HEK293 (cell line): ENCODE results near the gene ANO2.

Source experiments
- GFI1B ChIP-seq: fragments of 450-650 bp; formaldehyde crosslinking; IDR thresholded peaks from 2 replicates; pipeline ENCODE4 v1.5.1; 2016; ENCODE audit warnings: missing biosample characterization, missing genetic modification characterization
- ZFP3 ChIP-seq: fragments of 450-650 bp; formaldehyde crosslinking; IDR thresholded peaks from 2 replicates; pipeline ENCODE4 v1.5.1; 2016; ENCODE audit warnings: low read depth, missing biosample characterization, missing genetic modification characterization
- ZNF121 ChIP-seq: fragments of 450-650 bp; formaldehyde crosslinking; IDR thresholded peaks from 2 replicates; pipeline ENCODE4 v1.5.1; 2016; ENCODE audit warnings: missing biosample characterization, missing genetic modification characterization
- ZNF416 ChIP-seq: fragments of 450-650 bp; formaldehyde crosslinking; IDR thresholded peaks from 2 replicates; pipeline ENCODE4 v1.5.1; 2016; ENCODE audit warnings: missing biosample characterization, missing genetic modification characterization
- TF ChIP-seq, protein P1 (sequence below): fragments of 450-650 bp; formaldehyde crosslinking; IDR thresholded peaks from 2 replicates; pipeline ENCODE4 v1.5.1; 2016; ENCODE audit warnings: missing biosample characterization, missing genetic modification characterization
- TF ChIP-seq, protein P2 (sequence below): fragments of 450-650 bp; formaldehyde crosslinking; IDR thresholded peaks from 2 replicates; pipeline ENCODE4 v1.5.1; 2016; ENCODE audit warnings: missing biosample characterization, missing genetic modification characterization
- TF ChIP-seq, protein P3 (sequence below): fragments of 450-650 bp; formaldehyde crosslinking; IDR thresholded peaks from 2 replicates; pipeline ENCODE4 v1.5.1; 2016; ENCODE audit warnings: missing biosample characterization, missing genetic modification characterization

DNA sequence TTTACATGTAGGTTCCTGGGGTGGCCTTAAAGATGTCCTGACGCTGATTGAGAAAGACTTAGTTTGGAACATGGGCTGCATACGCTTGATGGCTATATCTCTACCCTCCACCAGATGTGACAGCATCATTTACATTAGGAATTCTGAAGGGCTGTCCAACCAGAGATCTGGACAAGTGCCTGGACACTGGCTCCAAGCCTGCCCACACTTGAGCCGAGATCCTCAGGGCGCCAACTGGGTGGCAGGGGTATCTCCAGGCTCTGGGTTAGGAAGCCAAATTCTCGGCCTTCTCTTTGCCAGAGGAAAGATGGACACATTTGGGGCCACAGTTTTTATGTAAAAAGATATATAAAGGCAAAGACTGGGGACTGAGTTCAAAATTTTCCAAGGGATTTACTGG, 266.9 kb downstream of the ANO2 start:
- TF ChIP-seq, protein P1, sequence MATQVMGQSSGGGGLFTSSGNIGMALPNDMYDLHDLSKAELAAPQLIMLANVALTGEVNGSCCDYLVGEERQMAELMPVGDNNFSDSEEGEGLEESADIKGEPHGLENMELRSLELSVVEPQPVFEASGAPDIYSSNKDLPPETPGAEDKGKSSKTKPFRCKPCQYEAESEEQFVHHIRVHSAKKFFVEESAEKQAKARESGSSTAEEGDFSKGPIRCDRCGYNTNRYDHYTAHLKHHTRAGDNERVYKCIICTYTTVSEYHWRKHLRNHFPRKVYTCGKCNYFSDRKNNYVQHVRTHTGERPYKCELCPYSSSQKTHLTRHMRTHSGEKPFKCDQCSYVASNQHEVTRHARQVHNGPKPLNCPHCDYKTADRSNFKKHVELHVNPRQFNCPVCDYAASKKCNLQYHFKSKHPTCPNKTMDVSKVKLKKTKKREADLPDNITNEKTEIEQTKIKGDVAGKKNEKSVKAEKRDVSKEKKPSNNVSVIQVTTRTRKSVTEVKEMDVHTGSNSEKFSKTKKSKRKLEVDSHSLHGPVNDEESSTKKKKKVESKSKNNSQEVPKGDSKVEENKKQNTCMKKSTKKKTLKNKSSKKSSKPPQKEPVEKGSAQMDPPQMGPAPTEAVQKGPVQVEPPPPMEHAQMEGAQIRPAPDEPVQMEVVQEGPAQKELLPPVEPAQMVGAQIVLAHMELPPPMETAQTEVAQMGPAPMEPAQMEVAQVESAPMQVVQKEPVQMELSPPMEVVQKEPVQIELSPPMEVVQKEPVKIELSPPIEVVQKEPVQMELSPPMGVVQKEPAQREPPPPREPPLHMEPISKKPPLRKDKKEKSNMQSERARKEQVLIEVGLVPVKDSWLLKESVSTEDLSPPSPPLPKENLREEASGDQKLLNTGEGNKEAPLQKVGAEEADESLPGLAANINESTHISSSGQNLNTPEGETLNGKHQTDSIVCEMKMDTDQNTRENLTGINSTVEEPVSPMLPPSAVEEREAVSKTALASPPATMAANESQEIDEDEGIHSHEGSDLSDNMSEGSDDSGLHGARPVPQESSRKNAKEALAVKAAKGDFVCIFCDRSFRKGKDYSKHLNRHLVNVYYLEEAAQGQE (tag by site-specific recombination), result no peak
- TF ChIP-seq ZNF416 (tag by site-specific recombination), result no peak
- TF ChIP-seq, protein P2, sequence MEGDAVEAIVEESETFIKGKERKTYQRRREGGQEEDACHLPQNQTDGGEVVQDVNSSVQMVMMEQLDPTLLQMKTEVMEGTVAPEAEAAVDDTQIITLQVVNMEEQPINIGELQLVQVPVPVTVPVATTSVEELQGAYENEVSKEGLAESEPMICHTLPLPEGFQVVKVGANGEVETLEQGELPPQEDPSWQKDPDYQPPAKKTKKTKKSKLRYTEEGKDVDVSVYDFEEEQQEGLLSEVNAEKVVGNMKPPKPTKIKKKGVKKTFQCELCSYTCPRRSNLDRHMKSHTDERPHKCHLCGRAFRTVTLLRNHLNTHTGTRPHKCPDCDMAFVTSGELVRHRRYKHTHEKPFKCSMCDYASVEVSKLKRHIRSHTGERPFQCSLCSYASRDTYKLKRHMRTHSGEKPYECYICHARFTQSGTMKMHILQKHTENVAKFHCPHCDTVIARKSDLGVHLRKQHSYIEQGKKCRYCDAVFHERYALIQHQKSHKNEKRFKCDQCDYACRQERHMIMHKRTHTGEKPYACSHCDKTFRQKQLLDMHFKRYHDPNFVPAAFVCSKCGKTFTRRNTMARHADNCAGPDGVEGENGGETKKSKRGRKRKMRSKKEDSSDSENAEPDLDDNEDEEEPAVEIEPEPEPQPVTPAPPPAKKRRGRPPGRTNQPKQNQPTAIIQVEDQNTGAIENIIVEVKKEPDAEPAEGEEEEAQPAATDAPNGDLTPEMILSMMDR (tag by site-specific recombination), result no peak
- TF ChIP-seq, protein P3, sequence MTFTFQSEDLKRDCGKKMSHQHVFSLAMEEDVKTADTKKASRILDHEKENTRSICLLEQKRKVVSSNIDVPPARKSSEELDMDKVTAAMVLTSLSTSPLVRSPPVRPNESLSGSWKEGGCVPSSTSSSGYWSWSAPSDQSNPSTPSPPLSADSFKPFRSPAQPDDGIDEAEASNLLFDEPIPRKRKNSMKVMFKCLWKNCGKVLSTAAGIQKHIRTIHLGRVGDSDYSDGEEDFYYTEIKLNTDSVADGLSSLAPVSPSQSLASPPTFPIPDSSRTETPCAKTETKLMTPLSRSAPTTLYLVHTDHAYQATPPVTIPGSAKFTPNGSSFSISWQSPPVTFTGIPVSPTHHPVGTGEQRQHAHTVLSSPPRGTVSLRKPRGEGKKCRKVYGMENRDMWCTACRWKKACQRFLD (tag by site-specific recombination), result no peak
- no peak for TF ChIP-seq ZNF121 (tag by site-specific recombination)
- no peak for TF ChIP-seq GFI1B (tag by site-specific recombination)
- no peak for TF ChIP-seq ZFP3 (tag by site-specific recombination)
